Measurements from ENCODE around the gene DAO.
"Not testable (repeated sequence)": the region's sequence is repeated elsewhere in the genome, so short reads cannot be mapped to it uniquely, and the experiment has no call there.

The DAO gene

DNA sequence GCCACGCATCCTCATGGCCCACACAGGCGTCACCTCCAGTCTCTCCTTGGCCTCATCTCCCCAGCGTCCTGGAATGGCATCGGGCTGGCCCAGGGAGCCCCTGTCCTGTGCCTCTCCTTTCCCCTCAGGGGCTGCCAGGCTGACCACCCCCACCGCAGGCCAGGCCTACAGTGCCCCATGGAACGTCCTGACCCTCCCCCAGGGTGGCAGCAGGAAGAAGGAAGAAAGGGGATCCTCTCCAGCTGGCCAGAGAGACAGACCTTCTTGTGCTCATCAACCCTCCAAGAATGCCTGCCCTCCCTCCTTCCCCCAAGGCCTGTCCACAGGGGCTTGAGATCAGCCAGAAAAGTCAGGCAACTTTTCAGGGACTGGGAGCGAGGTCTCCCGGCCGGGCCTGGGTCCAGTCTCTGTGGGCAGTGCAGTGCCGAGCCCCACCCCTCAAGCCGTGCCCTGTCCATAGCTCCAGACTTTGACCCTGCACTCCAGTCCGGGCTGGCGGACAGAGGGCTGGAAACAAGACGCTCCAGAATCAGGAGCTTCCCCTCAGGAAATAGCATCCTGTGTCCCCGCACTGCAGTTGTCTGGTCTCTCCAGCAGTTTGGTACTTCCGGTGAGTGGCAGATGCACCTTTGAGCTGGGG lies at the start of gene DAO:
TSS of gene DAO (plus strand) at position 478 of the 640 bp plus-strand sequence. CDS start 4,915 bp downstream, outside the sequence.
- DNase-seq (ENCODE audit: low spot score), result no peak

DNA sequence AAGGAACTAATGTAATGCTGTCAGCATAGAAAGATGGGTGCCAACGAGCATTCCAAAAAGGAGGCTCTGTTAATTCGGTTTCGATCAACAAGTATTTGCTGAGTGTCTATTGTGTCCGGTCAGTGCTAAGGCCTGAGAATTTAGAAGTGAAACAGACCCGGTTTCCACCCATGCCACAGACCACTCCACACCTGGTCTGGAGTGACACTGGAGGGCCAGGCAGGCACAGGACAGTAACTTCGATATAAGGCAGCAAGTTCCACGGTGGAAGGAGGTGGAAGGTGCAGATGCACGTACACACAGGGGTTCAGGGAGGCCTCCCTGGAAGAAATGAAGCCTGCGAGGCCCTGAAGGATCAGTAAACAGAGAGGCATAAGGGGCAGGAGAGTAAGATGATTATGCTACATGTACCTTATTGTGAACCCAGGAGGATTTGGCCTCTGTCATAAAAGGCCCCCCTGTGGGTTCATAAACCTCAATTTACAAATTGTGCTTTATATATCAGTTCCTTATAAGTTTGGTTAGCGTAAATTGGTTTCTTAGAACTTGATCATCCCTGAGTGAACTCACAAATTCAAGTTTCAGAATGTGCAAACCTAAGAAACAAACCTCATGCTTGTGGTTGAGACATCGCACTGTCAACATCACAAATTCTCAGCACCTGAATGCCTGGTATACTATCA lies 48.4 kb upstream of the DAO start:
- DNase-seq (ENCODE audit: low spot score), result no peak

DNA sequence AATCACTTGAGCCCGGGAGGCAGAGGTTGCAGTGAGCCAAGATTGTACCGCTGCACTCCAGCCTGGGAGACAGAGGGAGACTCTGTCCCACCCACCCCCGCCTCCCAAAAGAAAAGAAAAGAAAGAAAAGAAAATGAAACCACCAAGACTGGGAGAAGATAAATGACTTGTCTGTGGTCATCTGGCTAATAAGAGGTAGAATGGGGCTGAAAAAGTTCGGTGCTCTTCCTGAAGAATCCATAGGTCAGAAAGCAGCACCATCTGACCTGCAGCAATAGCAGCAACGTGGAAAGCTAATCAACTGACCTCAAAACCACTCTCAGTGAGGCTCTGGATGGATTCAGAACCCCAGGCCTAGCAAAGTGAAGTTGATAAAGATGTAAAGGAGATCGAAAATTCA lies 47.7 kb upstream of the DAO start:
- no peak for DNase-seq (ENCODE audit: low spot score)

DNA sequence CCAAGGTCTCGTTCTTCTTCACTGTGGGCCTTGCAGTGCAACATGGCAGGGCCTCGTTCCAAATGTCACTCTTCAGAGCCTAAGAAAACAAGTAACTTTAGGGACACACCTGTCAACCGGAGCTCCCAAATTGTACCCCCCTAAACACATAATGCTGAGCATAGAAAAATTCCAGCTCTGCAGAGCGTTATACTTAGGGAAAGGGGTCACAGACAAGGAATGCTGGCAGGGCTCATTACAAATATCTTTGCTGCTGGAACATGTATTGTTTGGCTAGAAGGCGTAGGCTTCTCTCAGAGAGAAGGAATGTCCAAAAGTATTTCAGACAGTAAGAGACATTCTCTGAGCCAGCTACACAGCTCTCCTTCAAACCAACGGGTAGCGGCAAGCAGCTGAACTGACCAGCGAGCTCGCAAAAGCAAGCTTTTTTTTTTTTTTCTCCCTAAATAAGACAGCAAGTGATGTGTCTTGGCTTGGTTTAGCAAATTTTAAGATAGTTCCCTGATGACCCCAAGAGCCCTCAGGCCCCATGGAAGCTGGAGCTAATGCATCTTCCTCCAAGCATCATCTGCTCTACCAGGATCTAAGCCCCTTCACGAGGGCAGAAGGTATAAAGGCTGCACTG lies 47.0 kb upstream of the DAO start:
- DNase-seq (ENCODE audit: low spot score), result no peak

DNA sequence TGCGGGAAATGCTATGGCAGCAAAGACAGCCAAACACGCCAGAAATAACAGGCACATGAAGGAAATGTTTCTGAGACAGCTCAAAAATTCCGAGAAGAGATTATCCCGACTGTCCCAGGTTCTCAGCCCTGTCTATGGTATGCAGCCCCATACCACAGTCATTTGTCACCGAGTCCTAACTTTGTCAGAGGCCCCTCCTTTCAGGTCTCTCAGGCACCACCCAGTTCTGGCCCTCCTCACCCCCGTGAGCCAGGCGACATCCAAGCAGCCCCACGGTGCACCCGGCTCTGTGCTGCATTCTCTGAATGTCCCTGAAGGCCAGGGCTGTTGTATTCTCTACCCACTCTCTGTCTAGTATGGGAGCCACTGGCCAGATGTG lies 46.5 kb upstream of the DAO start:
- no peak for DNase-seq (ENCODE audit: low spot score)

DNA sequence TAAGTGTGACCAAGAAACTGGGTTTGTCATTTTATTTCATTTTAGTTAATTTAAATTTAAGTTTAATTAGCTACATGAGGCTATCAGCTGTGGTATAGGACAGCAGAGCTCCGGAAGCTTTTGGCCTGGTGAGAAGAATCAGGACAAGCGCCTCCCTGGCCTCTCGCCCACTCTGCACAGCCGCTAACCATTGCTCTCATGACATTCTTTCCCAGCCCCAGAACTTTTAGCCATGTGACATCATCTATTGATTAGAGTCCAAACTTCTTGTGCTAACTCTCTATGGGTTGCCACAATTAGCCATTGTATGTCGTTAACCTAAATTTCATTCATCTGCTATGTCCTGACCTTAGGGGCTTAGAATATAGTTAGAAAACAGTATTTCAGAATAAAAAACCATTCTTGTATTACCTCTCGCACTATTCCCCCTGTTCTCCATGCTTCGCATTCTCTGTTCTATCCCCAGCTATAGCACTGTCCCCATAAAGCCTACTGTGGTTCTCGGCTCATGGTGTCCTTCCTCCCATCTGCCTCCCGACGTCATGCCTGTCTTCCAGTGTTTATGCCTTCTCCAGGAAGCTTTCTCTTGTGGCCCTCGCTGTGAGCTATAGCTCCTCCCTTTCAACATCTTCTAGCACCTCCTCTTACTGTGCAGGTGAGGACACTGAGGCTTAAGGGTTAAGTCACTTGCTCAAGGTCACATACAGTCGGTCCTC lies 46.0 kb upstream of the DAO start:
- no peak for DNase-seq (ENCODE audit: low spot score)

DNA sequence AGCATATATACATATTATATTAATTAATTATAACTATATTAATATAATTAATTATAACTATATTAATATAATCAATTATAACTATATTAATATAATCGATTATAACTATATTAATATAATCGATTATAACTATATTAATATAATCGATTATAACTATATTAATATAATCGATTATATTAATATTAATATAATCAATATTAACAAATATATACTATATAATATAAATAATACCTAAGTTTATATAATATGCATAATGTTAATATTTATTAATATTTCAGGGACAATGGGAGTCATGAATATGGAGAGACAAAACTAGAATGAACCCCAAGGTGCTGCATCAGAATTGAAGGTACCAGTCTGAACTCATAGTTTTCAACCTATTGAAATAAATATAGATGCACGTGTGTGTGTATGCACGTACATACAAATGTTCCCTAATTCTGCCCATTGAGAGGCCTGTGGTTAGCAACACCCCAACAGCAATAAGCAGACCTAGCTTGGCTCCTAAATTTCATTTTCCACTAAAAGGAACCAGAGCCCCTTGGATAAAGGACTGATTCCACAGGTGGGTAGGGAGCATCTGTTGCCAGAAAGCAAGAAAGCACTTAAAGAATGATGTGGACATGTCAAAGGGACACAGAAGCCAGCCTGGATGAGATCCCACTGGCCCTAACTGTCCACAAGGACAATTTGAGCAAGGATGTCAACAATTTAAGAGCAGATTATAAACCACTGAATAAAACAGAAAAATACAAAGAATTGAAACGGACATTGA lies 43.8 kb upstream of the DAO start:
- no peak for DNase-seq (ENCODE audit: low spot score)

DNA sequence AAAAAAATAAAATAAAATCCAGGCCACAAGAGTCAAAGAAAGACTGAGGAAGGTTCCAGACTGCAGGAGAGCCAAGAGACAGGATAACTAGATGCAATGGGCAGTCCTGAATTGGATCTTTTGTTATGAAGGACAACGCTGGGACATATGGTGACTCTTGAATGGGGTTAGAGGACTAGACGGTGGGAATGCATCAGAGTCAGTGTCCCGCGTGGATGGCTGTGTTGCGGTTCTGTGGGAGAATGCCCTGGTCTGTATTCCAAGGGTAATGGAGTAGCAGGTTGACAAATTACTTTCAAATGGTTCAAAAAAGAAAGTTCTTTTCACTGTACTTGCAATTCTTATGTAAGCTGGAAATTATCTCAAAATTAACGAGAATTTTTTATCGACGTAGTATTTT lies 42.7 kb upstream of the DAO start:
- DNase-seq (ENCODE audit: low spot score), result no peak

DNA sequence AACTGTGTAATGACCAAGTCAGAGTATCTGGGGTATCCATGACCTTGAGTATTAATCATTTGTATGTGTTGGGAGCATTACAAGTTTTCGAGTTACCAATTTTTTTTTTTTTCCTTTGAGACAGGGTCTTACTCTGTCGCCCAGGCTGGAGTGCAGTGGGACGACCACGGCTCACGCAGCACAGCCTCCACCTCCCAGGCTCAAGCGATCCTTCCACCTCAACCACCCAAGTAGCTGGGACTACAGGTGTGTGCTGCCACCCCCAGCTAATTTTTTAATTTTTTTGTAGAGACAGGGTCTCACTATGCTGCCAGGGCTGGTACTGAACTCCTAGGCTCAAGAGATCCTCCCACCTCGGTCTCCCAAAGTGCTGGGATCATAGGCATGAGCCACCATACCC lies 42.2 kb upstream of the DAO start:
- DNase-seq (ENCODE audit: low spot score), result no peak

DNA sequence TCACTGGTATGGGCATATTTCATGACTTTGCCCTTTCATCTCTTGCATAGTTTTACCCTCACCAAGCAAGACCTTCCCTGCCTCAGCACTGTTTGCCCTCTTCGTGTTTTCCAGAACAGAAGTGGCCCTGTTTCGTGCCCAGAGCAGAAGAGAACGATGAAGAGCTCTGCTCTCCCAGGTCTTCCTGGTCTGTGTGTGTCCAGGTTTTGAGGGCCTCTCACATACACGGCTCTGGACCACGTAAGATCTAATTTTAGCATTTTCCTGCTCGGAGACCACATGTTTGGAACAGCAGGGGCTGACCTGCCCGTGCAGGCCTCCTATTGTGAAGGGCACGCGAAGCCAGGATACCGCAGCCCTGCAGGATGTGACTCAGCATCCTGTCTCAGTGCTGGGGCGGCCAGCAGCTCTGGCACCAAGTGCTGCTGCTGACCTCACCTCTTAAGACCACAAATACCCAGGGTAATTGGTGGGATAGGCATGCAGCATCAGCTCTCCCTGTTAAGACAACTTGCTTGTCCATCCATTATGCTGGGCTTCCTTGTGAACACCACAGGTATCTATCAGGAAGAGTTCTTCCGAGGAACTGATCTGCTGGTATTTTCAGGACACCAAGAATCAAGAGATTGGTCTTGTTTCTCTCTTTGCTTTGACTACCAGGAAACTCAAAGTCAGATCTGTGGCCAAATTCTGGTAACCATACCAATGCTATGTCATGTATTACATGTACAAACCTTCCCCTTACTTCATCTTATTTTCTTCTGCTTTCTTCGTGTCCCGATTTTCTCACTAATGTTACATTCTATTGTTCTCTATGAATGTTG lies 41.5 kb upstream of the DAO start:
- DNase-seq (ENCODE audit: low spot score), result no peak

DNA sequence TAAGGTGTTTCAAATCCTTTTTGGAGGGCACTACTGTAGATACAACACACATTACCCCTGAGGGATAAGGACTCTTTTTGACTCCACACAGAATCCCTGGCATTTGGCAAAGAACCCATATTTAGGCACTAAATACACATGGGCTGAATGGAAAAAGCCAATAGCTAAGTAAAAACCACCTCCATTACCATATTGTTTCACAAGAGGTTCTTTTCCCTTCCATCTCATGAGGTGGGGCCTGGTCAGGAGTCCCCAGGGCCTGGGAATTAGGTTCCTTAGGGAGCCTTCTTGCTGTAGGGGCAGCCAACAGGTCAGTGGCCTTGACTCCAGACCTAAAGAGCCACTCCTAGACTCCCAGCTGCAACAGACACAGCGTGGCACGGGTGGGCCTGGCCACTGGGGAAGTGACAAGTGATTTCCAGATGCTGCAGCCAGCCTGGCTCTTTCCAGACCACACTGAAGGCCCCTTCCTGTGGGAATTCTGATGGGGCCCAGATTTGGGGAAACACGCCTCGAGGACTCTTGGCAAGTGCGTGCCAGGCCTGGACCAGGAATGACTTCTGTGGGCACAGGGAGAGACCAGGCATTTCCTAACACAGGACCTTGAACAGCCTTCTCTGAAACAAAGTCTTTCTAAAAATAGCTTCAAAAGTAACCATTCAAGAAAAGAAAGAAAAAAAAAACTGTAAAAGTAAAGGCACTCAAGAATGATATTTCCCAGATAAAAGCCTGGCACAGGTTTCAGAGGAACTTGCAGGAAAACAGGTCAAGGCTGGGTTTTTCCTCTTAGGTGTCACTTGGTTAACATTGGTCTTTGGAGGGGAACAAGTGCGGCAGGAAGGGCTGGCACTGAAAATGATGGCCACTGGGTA lies 40.6 kb upstream of the DAO start:
- no peak for DNase-seq (ENCODE audit: low spot score)

DNA sequence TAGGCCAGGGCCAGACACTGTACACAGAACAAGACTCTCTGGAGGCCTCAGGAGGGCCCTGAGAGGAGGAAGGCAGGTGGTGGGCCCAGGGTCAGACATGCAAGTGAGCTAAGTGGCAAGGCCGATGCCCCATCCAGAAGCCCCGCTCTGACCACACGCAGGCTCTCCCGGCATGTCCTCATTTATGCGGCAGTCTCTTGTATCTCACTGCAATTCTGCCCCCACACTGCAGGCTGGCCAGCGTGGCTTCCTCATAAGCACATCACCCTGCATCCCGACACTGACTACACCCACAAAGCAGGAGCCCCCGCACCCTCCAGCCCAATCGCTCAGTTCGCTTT lies 40.0 kb upstream of the DAO start:
- no peak for DNase-seq (ENCODE audit: low spot score)

DNA sequence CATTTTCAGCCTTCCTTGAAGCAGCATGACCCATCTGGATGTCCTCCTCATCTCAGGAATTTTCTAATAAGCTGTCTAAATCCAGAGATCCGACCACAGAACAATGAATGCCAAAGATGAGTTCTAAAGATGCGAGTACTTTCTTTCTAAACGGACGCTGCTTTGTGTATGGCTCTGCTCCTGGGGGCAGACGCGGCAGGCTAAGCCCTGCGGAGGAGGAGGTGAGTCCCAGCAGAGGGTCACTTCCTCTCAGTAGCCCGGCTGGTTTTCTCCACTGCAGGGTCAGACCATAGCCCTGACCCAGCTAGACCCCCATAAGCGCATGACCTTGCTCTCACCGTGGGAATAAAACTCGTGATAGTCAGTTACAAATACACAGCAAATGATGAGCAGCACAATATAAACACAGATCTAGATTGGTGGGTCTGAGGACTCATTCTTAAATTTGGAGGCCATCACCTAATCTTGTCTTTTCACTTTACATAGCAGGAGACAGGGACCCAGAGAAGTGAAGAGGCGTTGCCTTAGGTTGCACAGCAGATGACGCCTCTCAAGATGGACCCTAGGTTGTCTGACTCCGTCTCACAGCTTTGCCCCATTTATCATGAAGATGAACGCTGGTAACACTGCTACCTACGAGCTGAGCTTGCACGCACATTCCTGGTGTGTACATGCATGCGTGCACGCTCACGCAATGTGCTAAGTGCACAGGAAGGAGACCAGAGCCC lies 39.1 kb upstream of the DAO start:
- no peak for DNase-seq (ENCODE audit: low spot score)

DNA sequence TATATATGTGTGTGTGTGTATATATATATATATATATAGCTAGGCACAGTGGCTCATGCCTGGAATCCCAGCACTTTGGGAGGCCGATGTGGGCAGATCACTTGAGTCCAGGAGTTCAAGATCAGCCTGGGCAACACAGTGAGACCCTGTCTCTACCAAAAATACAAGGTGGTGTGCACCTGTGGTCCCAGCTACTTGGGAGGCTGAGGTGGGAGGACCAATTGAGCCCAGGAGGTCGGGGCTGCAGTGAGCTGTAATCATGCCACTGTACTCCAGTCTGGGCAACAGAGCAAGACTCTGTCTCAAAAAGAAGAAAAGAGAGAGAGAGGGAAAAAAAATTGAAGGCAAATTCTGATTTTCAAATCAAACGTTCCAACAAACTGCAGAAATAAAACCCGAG lies 38.1 kb upstream of the DAO start:
- DNase-seq (ENCODE audit: low spot score), result not testable (repeated sequence)

DNA sequence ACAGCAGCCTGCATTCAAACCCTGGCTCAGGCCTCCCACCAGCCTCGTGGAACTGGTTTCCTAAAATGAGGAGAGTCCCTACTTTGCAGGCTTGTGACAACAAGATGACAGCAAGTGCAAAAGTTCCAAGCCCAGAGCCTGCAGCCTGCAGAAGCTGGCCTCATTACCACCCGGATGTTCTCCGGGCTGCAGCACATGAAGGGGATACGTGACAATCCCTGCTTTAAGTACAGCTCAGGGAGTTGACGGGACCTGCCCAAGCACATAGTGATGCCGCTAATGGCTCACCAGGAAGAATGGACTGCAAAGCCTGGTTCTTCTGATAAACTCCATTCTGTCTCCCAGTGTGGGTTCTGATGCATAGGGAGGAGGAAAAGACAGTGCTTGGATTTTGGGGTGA lies 37.5 kb upstream of the DAO start:
- no peak for DNase-seq (ENCODE audit: low spot score)

DNA sequence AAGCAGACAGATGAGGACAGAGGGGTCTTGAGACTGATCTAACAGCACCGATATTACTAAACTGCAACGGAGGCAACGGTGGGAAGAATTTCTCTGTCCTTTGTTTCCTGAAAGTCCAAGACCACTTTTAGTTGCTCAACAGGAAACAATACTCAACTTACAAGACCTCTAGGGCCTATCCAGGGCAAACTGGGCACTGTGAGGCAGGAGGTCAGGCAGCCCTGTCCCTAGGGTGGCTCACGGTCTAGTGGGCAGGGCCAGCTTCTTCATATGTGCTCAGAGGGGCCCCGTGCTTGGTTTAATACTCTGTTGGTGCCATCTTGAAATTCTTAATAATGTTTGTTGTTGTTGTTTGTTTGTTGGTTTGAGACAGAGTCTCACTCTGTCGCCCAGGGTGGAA lies 36.7 kb upstream of the DAO start:
- DNase-seq (ENCODE audit: low spot score), result no peak

DNA sequence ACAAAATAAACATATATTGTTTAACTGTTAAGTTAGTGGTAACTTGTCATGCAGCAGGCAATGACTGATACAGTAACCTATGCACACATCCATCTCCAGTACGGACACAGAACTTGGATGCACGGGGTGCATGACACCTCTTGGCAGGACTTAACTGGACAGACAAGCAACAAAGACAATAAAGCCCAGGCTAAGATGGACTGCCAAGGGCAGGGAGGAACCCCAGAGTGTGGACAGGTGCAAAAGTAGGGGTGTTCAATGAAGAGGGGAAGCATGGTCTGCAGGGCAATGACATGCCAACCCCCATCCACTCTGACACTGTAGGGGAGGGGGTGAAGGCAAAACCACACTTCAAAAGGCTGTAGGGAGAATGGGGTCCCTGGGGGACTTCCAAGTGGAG lies 34.2 kb upstream of the DAO start:
- no peak for DNase-seq (ENCODE audit: low spot score)

DNA sequence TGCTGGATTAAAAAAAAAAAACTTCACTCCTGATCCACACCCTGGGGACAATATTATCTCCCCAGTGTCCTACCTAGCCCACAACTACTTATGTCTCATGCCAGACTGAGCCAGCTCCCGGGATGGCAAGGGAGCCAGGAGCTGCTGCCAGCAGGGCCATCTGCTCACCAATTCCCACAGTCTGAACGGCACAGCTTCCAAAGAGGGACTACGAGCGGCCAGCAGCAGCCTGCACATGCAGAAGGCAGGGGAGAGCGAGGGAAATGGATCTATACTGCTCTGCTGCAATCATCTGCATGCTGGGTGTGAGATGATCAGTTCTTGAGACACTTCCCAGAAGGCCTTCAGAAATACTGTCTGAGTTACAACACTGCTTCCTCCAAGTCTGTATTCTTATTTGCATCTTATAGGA lies 33.6 kb upstream of the DAO start:
- DNase-seq (ENCODE audit: low spot score), result no peak

DNA sequence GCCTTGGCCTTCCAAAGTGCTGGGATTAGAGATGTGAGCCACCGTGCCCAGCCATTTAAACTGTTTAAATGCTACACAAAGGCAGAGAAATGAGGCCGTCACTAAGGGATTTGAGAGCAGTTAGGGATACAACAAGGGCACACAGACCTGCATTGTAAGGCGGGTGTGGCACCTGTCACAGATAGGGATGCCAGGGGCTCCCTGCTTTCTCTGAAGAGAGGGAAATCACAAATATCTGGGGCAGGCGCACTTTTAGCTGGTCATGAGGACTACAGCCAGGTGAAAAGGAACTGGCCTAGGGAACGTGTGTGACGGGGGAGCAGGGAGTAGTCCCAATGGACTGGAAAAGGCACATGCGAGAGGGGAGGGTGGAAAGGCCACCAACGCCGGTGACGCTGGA lies 32.2 kb upstream of the DAO start:
- DNase-seq (ENCODE audit: low spot score), result no peak

DNA sequence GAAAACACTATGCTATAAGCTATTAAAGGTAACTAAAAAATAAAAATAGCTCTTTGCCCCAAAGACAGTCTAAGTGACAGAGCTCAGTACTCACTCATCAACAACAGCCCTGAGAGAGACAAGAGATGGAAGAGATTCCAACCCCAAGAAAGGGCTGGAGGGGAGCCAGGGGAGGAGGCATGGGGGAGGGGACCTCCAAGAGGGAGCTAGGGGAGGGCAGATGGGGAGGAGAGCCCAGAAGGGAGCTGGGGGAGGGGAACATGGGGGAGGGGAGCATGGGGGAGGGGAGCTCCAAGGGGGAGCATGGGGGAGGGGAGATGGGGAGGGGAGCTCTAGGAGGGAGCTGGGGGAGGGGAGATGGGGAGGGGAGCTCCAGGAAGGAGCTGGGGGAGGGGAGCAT lies 30.2 kb upstream of the DAO start:
- DNase-seq (ENCODE audit: low spot score), result no peak
